DMS53 treated with DMSO at 0.1 percent for 48 hours (cell line): ENCODE measurements around the gene TMEM45A.
A peak's percentile ranks its signal among the peaks of the same experiment; 100 is the strongest.
"Not testable (repeated sequence)": the region's sequence is repeated elsewhere in the genome, so short reads cannot be mapped to it uniquely, and the experiment has no call there.

Experiments used
- DNase-seq: peaks from one replicate; lab custom pipeline; 2025; ENCODE audit not compliant: unreplicated experiment; lab: John Stamatoyannopoulos, UW

Gene TMEM45A

GRCh38 chr3:100492059-100493006, at the start of gene TMEM45A:
TSS of gene TMEM45A (plus strand) at chr3:100492619. CDS start at chr3:100555212, 62,593 bp downstream.
- DNase-seq = peak; percentile 78

- no peak for DNase-seq
Measured at GRCh38 chr3:100443690-100444089, 48.7 kb upstream of the TMEM45A start.

- not testable (repeated sequence) for DNase-seq
Measured at GRCh38 chr3:100447067-100447466, 45.4 kb upstream of the TMEM45A start.

GRCh38 chr3:100448079-100448478, 44.3 kb upstream of the TMEM45A start:
- DNase-seq = no peak

GRCh38 chr3:100449214-100449613, 43.2 kb upstream of the TMEM45A start:
- DNase-seq = no peak

- DNase-seq = no peak
Measured at GRCh38 chr3:100454677-100455076, 37.7 kb upstream of the TMEM45A start.

GRCh38 chr3:100455841-100456550, 36.4 kb upstream of the TMEM45A start:
- no peak for DNase-seq

GRCh38 chr3:100456745-100457144, 35.7 kb upstream of the TMEM45A start:
- no peak for DNase-seq

- no peak for DNase-seq
Measured at GRCh38 chr3:100457811-100458210, 34.6 kb upstream of the TMEM45A start.

GRCh38 chr3:100458814-100459213, 33.6 kb upstream of the TMEM45A start:
- no peak for DNase-seq

- peak; percentile 49 for DNase-seq
Measured at GRCh38 chr3:100463002-100463401, 29.4 kb upstream of the TMEM45A start.

GRCh38 chr3:100463646-100464155, 28.7 kb upstream of the TMEM45A start:
- DNase-seq = no peak

- DNase-seq = no peak
Measured at GRCh38 chr3:100465892-100466777, 26.3 kb upstream of the TMEM45A start.

- DNase-seq = no peak
Measured at GRCh38 chr3:100467133-100467532, 25.3 kb upstream of the TMEM45A start.

GRCh38 chr3:100468676-100469075, 23.7 kb upstream of the TMEM45A start:
- DNase-seq = no peak

- DNase-seq = no peak
Measured at GRCh38 chr3:100470951-100471350, 21.5 kb upstream of the TMEM45A start.

- DNase-seq = no peak
Measured at GRCh38 chr3:100471444-100471843, 21.0 kb upstream of the TMEM45A start.

- not testable (repeated sequence) for DNase-seq
Measured at GRCh38 chr3:100477851-100478360, 14.5 kb upstream of the TMEM45A start.

- DNase-seq = not testable (repeated sequence)
Measured at GRCh38 chr3:100478521-100478920, 13.9 kb upstream of the TMEM45A start.

GRCh38 chr3:100480081-100480480, 12.3 kb upstream of the TMEM45A start:
- no peak for DNase-seq

GRCh38 chr3:100482176-100482575, 10.2 kb upstream of the TMEM45A start:
- no peak for DNase-seq
